CD1c-positive myeloid dendritic cell (primary cell): ENCODE results near the gene CBY3.
"Not testable (repeated sequence)": the region's sequence is repeated elsewhere in the genome, so short reads cannot be mapped to it uniquely, and the experiment has no call there.

ENCODE experiments used
- DNase-seq: peaks from one replicate; pipeline ENCODE4 v3.0.0-alpha.2; 2016; ENCODE audit errors: extremely low spot score

CBY3 gene

GRCh38 chr5:179678223-179679013, 2.4 kb downstream of the CBY3 start:
- DNase-seq, result peak; percentile 99

GRCh38 chr5:179668391-179668790, 12.4 kb downstream of the CBY3 start:
- peak; percentile 73 for DNase-seq

GRCh38 chr5:179661647-179662046, 19.2 kb downstream of the CBY3 start:
- not testable (repeated sequence) for DNase-seq

GRCh38 chr5:179658179-179658856, 22.5 kb downstream of the CBY3 start:
- DNase-seq, result peak; percentile 41

GRCh38 chr5:179657302-179658178, 23.3 kb downstream of the CBY3 start:
- not testable (repeated sequence) for DNase-seq

- not testable (repeated sequence) for DNase-seq
These were observed 27.7 kb downstream of the CBY3 start for GRCh38 chr5:179653135-179653534.

GRCh38 chr5:179650245-179650644, 30.6 kb downstream of the CBY3 start:
- DNase-seq, result not testable (repeated sequence)

- DNase-seq, result not testable (repeated sequence)
These were observed 31.6 kb downstream of the CBY3 start for GRCh38 chr5:179649166-179649703.

- no peak for DNase-seq
These were observed 32.4 kb downstream of the CBY3 start for GRCh38 chr5:179648410-179648809.

GRCh38 chr5:179644766-179645165, 36.1 kb downstream of the CBY3 start:
- DNase-seq, result not testable (repeated sequence)

GRCh38 chr5:179643141-179643920, 37.5 kb downstream of the CBY3 start:
- DNase-seq, result not testable (repeated sequence)

GRCh38 chr5:179642626-179643025, 38.2 kb downstream of the CBY3 start:
- DNase-seq, result not testable (repeated sequence)

- DNase-seq, result not testable (repeated sequence)
These were observed 39.1 kb downstream of the CBY3 start for GRCh38 chr5:179641745-179642144.

GRCh38 chr5:179639296-179639695, 41.5 kb downstream of the CBY3 start:
- DNase-seq, result not testable (repeated sequence)

- DNase-seq, result not testable (repeated sequence)
These were observed 46.3 kb downstream of the CBY3 start for GRCh38 chr5:179634370-179635172.

GRCh38 chr5:179633501-179634369, 47.1 kb downstream of the CBY3 start:
- not testable (repeated sequence) for DNase-seq
